ENCODE results near the gene TRIM33. TPM values are rescaled to one million over a fixed set of nuclear protein-coding genes. Genes with fewer than 3 reads are reported as not detected.
A peak's percentile ranks its signal among the peaks of the same experiment; 100 is the strongest.
"Not testable (repeated sequence)": the region's sequence is repeated elsewhere in the genome, so short reads cannot be mapped to it uniquely, and the experiment has no call there.

Gene TRIM33
- total RNA-seq, 1 experiment from 2014 or later, result 36.2 TPM

DNA sequence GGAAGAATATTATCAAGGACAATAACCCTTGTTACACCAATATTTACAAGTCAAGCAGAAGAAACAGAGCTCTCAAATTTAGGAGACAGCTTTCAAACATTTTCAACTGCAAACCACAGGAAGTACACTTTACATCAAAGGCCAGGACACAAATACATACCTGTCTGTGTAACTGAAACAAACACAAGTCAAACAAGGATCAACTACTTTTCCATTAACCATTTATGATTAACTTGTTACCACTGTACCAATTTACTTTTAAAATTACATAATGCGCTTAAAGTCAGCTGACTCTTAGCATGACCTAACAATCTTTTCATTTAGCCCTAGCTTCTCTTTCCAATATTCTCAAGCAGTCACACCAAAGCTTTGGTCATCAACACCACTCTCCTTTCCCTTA is 43.5 kb downstream of the TRIM33 start:
- DNase-seq (ENCODE audit: low read depth), result no peak

- no peak for DNase-seq (ENCODE audit: low read depth)
Observed at GRCh38 chr1:114466334-114467014, 44.5 kb downstream of the TRIM33 start.

DNA sequence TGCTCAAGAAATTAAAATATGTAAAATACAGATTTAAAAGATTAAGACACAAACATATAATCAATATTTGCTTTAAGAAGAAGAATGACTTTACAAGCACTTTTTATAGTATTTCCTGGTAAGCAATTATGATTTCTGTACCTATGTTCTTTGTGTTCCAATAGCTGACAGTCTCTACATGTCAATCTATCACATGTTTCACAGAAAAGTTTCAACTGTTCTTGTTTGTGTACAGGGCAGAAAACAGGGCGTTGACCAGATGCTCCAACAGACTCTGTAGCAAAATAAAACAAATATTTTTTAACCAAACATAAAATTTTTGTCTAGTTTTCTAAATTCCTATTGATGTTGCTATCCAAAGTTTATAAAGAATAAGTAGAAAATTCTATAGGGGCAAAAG is 48.0 kb downstream of the TRIM33 start:
- DNase-seq (ENCODE audit: low read depth), result no peak

GRCh38 chr1:114462341-114462740 is 48.7 kb downstream of the TRIM33 start:
- no peak for DNase-seq (ENCODE audit: low read depth)

DNA sequence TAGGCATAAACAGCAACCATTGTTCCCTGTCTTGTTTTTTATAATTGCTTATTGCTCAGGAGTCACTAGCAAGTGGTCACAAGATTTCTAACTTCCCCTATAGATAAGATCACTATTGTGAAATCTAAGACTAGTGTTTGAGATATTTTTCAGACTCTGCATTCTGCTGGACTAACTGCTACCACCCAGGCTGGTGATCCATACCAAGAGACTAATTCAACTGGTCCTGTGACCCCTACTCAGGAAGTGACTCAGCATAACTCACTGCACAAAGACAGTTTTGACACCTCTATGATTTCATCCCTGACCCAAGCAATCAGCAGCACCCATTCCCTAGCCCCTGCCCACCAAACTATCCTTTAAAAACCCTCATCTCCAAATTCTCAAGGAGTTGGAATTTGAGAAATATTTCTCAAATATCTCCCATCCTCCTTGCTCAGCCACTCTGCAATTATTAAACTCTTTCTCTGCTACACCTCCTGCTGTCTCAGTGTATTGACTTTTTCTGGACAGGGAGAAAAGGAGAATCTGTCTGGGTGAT is 52.7 kb downstream of the TRIM33 start:
- DNase-seq (ENCODE audit: low read depth), result peak; percentile 56

GRCh38 chr1:114457675-114458236 is 53.2 kb downstream of the TRIM33 start:
- no peak for DNase-seq (ENCODE audit: low read depth)

DNA sequence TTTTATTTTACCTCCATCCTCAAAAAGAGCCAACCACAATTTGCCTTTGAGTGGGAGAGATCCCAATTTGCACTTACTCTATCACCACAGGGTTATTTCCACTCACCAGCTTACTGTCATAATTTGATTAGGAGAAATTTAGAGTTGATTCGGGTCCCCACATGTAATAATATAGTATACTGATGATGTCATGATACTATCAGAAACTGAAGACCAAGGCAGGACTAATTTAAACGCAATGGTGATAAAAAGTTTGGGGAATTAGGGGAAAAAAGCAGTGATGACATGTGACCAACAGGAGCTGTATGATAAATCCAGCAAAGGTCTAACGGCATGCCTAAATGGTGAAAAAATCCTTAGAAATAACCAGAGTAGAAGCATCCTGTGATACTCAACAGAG is 54.4 kb downstream of the TRIM33 start:
- no peak for DNase-seq (ENCODE audit: low read depth)

DNA sequence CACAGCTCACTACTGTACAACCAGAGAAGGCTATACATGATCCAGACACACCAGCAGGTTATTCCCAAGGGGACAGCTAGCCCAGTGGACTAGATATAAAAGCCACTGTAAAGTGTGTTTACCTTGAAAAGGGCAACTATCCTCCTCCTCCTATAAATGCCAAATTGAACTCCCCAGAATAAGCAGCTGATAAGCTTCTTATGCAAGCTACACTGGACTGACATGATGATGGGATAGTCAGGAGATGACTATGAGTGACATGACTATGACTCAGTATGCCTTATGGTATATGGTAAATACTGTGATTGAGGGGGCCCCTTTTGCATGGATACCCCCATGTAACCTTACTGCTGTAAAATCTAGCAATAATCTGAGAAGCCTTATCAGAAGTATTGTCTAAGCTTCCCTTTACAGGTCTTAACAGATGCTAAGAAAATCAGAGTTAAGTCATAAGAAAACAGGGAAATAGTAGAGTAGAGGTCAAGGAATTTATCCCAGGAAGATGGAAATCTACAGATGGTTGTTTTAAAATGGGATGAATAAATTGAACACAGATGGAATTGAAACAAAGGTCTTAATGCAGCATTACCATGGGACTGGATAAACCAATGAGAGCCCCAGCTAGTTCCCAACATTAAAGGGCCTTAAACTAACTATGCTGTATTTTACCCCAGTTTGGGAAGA is 55.8 kb downstream of the TRIM33 start:
- DNase-seq (ENCODE audit: low read depth), result no peak

DNA sequence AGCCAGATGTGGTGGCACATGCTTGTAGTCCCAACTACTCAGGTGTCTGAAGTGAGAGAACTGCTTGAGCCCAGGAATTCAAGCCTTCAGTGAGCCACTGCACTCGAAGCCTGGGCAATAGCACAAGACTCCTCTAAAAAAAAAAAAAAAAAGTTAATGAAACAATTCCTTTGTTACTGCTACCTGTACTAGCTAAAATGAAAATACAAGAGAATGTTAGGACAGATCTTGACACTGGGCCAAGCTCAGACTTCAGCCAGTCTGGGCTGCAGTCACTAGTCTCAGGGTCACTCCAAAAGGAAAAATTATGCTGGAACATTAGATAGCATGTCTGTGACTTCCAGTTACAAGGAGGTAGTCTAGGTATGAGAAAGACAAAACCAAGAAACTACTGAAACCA is 56.5 kb downstream of the TRIM33 start:
- no peak for DNase-seq (ENCODE audit: low read depth)

DNA sequence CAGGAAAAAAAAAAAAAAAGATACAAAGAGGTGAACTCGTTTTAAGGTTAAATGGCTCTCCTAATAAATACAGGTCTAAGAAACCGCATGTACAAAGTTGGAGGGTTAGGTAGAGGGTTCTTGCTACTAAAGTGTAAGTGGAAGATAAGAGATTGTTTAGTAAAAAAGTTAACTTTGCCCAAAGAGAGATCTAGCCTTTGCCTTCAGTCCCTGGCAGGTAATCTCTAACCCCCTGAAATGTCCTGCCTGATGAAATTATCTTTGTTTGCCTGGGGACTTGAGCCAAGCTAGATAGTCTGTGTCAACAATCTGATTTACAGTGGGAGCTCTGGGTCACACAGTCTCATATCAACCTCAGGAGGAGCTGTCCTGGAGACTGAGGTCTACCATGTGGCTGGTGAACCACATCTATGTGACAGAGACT is 57.6 kb downstream of the TRIM33 start:
- no peak for DNase-seq (ENCODE audit: low read depth)

DNA sequence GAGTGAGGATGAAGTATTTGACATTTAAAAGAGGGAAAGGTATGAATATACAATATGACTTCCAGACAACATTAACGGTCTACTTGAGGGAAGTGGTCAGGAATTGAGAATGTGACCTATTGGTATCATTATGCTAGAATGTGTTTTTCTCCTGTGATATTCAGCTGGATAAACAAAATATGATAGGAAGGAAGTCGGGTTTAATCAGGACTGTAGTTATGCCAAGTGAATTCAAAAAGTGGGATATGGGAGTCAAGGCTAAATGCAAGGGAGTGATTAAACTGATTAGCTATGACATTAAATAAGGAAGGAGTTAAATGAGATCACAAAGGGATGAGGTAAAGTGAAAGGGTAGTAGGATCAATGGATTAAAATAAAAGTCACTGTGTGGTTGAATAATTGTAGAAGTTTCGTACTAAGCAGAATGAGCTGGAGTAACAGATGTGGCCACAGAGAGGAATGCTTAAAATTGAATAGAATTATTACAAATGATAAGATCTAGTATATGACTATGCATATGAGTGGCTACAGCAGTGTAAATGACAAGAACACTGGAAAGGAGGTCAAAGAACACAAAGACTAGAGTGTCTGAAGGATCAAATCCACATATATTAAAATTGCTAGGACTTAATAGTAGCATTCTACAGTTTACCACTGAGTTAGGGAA is 62.5 kb downstream of the TRIM33 start:
- DNase-seq (ENCODE audit: low read depth), result no peak

DNA sequence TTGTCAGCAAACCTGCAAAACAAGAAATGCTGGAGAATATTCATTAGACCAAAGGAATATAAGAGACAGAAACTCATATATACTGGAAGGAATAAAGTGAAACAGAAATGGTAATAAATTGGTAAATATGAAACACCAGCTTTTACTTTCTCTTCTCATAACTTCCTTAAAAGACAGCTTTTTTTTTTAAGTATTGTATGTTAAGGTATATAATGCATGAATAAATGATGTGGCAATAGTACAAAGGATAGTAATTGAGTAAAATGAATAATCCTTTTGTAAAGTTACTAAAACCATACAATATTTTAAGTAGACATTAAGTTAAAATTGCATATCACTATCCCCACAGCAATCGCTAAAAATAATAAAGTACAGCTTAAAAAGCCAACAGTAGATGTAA is 64.8 kb downstream of the TRIM33 start:
- no peak for DNase-seq (ENCODE audit: low read depth)

DNA sequence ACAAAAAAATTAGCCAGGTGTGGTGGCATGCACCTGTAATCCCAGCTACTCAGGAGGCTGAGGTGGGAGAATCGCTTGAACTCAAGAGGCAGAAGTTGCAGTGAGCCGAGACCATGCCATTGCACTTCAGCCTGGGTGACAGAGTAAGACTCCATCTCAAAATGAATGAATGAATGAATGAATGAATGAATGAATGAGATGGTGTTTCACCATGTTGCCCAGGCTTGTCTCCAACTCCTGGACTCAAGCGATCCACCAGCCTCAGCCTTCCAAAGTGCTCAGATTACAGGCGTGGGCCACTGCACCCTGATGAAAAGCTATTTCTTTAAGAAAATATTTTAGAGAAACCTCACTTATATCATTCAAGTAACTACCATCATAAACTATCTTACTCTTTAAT is 67.8 kb downstream of the TRIM33 start:
- not testable (repeated sequence) for DNase-seq (ENCODE audit: low read depth)

DNA sequence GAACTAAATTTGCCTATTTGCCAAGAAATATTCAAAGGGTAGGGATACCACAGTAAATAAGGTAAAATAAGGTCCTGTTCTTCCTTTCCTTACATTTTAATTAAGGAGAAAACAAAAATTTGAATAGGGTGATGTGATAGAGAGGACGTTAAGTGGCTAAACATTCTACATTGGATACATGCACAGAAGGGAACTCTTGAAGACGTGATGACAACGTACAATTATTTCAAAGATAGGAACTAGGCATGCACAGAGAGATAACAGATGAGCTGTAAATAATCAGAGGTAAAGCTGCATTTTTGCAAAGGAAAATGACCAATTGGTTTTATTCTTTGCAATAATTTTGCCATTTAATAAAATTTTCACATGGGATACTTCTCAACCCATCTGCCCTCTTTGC is 69.7 kb downstream of the TRIM33 start:
- no peak for DNase-seq (ENCODE audit: low read depth)

GRCh38 chr1:114439369-114439768 is 71.6 kb downstream of the TRIM33 start:
- DNase-seq (ENCODE audit: low read depth), result no peak

- no peak for DNase-seq (ENCODE audit: low read depth)
Observed at GRCh38 chr1:114437812-114438211, 73.2 kb downstream of the TRIM33 start.

DNA sequence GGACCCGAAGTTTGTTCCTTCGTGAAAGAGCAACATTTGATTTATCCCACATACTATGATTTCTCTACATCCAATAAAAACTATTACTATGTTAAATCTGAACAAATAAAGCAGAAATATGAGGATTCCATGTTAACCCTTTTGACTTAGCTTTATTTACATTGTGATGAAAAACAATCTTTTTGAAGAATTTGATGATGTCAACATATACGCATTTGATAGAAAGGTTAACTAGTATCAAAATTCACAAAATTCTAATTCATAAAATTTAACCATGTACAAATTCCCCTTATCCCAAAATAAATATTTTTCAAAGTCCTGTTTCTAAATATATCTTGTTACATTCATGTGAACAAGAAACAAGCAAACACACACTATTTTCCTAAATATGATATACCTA is 74.2 kb downstream of the TRIM33 start:
- no peak for DNase-seq (ENCODE audit: low read depth)

DNA sequence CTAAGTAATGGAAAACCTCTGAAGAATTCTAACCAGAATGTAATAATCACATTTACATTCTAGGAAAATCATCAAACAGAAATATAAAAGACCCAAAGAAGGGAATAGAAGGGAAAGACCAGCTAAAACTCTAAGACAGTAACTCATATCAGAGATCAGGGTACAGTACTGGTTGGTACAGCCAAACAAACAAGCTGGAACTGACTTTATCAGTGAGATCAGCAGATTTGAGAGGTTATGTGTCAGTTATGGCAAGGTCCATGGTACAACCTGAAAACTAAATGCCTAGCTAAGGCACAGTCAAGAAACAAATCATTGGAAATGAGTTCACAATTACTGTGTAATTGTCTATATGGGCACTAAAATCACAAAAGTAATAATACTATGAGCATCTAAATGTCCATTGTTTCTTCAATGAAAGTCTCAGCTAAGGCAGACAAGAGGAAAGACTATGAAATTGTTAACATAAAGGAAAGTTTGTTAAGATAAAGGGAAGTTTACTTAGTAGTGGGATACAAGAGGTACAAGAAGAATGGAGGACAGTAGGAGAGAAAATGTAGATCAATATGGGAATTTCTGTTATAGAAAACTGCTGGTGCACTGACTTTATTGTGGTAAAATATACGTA is 75.8 kb downstream of the TRIM33 start:
- no peak for DNase-seq (ENCODE audit: low read depth)

DNA sequence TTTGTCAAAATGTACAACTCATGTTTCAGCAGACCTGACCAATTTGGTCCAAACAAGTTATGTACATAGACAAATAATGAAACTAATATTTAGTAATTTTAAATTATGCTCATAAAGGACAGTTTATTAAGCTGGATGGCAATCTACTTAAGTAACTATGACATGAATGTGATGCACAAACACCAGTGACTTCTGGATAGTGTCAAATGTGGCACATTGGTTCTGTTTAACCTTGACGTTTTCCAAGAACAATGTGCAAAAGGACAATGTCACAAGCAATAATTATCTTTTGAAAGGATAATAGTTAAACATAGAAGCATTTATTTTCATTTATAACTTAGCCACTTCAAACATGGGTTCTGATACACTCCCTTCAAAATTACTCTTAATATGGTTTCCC is 80.0 kb downstream of the TRIM33 start:
- no peak for DNase-seq (ENCODE audit: low read depth)

GRCh38 chr1:114428083-114428754 is 82.8 kb downstream of the TRIM33 start:
- DNase-seq (ENCODE audit: low read depth), result no peak

- DNase-seq (ENCODE audit: low read depth), result no peak
Observed at GRCh38 chr1:114427612-114428011, 83.4 kb downstream of the TRIM33 start.
